ENCODE measurements around the gene NEDD8. TPM values are rescaled to one million over a fixed set of nuclear protein-coding genes. Genes with fewer than 3 reads are reported as not detected.
"Not testable (repeated sequence)": the region's sequence is repeated elsewhere in the genome, so short reads cannot be mapped to it uniquely, and the experiment has no call there.

Gene NEDD8
- total RNA-seq, 1 experiment from 2014 or later: 307 TPM

DNA sequence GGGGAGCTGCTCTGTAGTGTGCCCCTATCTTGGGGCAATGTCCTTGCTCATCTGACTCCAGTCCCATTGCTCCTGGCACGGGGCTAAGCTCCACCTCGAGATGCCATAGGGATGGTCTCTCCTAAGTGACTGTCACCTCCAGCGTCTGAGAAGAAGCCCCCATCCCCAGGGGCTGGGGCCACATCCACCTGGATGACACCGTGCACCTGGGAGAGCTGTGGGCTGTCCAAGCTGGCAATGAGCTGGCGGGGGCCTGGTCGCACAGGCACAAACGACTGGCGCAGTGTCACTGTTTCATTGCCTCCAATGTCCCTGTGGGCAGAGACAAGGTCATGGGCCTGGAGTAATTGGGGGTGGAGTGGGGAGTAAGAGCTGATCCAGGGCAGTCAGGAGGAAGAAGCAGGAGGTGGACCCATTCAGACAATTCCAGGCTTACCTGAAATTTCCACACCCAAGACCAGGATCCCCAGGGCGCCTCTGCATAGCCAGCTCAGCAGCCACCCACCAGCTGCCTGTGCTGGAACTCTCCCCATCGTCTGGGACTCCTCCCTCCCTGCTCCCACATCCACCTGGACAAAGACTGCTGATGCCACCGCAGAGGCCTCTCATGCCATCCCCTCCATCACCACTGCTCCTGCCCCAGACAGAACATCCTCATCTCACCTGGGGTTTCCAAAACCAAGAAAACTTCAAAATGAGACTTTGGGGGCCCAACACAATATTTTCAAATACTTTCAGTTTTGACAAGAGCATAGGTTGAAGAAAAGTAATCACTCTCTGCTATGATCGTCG lies 17.3 kb upstream of the NEDD8 start:
- DNase-seq (ENCODE audit: low read depth): no peak

DNA sequence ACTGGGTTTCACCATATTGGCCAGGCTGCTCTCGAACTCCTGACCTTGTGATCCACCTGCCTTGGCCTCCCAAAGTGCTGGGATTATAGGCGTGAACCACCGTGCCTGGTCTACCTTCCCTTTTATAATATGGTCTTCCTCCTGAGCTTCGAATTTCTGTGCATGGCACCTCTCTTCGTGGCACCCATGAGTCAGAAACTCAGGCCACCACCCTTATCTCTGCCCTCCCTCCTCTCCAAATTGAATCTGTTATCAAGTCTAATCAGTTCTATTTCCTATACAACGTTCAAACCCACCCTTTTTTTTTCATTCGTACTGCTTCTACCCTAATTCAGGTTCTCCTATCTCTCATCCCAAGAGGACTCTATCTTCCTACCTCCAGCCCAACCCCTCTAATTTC lies 15.3 kb upstream of the NEDD8 start:
- no peak for DNase-seq (ENCODE audit: low read depth)

DNA sequence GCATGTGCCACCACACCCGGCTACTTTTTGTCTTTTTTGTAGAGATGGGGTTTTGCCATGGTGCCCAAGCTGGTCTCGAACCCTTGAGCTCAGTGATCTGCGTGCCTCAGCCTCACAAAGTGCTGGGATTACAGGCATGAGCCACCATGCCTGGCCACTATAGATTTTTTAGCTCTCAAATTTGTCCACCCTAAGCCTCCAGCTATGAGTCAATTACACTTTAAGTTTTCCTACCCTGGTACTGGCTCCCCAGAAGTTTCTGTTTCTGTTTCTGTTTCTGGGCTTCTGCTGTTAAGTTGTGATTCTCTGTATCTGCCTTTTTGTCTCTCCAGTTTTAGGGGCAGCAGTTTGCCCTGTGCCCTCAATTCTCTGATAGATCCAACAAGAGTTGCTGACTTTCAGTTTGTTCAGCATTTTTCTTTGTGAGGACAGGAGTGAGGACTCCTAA lies 14.6 kb upstream of the NEDD8 start:
- DNase-seq (ENCODE audit: low read depth): peak; percentile 10

DNA sequence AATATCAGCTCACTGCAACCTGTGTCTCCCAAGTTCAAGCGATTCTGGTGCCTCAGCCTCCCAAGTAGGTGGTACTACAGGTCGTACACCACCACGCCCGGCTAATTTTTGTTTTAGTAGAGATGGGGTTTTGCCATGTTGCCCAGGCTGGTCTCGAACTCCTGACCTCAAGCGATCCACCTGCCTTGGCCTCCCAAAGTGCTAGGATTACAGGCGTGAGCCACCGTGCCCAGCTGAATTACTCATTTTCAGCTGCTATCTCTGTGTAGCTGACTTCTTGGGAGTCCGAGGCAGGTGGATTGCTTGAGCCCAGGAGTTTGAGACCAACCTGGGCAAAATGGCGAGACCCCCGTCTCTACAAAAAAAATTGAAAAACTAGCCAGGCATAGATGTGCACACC lies 13.2 kb upstream of the NEDD8 start:
- DNase-seq (ENCODE audit: low read depth): not testable (repeated sequence)

DNA sequence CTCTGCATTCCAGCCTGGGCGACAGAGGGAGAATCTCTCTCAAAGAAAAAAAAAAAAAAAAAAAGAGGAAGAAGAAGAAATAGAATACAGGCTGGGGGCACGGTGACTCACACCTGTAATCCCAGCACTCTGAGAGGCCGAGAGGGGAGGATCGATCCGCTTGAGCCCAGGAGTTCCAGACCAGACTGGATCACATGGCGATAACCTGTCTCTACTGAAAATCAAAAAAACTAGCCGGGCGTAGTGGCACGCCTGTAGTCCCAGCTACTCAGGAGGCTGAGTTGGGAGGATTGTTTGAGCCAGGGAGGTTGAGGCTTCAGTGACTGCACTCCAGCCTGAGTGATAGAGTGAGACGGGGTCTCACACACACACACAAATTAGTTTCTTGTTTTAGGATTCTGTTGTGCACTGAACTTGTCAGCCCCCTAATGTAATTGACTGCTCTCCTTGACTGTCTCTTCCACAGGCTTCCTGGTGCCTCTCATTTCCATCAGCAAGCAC lies 11.2 kb upstream of the NEDD8 start:
- DNase-seq (ENCODE audit: low read depth): peak; percentile 78

DNA sequence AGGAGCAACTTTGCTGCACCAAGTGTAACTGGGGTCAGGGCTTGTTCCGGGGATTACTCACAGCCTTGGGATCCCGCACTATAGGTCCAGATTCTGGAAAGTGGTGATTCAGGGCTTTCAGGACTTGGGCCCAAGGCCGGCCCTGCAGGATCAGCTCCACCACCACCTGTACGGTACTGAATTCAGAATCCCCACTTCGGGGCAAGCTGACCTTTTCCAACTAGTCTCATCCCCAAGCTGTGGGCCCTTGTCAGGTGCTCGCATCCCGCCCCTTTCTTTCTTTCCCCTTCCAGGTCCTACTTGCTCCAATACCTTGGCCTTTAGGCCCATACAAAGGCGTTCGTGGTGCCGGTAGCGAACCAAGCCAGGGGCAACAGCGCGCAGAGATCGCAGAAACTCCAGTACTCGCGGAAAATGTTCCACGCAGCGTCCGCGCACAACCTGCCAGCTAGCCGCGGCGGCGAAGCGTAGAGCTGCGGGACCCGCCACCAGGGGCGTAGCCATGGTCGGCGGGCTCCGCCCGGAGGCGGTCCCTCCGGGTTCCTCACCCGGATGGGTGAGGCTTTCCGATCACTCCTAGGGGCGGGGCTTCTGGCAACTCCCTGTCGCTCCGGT lies 9.8 kb upstream of the NEDD8 start:
- DNase-seq (ENCODE audit: low read depth): peak; percentile 56

DNA sequence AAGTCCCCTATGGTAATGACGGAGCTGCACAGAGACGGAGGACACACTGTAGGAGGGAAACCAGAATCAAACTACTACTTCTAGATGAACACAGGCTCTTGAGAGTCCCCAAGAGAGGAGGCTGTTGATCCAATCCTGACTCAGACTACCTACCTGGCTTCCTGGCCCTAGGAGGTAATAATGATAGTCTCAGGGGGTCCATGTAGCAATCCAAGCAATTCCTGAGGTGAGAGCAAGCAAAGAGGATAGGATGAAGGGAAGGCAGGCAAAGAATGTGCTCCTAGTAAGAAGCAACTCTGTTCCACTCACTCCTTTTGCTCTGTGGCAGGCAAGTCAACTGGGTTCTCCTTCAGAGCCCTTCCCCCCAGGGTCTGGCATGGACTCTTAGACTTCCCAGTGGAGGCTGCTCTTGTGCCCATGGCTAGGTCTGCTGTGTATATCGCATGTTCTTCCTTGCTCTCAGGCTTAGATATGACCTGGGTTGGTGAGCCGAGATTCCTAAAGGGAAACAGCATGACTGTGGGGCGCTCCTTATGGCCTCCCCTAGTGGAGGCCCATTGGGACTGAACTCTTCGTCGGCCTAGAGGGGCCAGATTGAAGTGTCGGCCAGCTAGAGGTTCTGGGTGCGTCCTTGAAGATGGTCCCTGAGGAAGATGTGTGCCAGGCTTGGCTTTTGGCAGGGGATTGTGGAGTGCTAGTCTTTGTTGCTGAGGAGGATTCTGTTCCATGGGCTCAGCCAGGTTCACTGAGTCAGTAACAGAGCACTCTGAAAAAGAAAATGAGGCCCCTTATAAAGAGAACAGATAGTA lies 8.1 kb upstream of the NEDD8 start:
- DNase-seq (ENCODE audit: low read depth): no peak

DNA sequence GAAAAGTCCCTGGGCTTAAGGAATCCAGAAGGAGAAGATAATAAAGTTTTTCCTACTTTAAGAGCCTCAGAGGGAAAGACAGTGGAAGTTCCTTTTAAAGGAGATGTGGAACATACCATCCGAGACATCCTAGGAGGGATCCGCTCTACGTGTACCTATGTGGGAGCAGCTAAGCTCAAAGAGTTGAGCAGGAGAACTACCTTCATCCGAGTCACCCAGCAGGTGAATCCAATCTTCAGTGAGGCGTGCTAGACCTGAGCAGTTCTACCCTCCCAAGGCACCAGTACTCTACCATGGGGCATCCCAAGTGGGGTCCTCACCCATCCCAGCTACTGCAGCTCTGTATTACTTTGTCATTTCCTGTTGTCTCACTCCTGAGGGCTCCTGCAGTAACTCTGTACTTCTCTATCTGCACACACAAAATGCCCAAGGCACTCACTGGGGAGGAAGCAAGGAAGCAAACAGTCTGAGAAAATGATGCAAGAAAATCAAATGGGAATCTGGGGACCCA lies 6.4 kb upstream of the NEDD8 start:
- DNase-seq (ENCODE audit: low read depth): peak; percentile 25

DNA sequence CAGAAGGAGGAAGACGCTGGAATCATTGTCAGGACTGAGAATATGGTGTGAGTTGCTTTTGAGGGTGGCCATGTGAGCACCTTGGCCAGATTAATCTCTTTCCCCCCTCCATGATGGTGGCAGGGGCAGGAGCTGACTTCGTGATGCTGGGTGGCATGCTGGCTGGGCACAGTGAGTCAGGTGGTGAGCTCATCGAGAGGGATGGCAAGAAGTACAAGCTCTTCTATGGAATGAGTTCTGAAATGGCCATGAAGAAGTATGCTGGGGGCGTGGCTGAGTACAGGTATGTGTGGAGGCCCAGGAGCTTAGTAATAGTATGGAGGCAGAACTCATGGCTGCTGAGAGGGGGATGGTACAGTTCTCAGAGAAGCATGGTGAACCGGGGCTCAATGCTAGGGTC lies 6.0 kb upstream of the NEDD8 start:
- peak; percentile 25 for DNase-seq (ENCODE audit: low read depth)

DNA sequence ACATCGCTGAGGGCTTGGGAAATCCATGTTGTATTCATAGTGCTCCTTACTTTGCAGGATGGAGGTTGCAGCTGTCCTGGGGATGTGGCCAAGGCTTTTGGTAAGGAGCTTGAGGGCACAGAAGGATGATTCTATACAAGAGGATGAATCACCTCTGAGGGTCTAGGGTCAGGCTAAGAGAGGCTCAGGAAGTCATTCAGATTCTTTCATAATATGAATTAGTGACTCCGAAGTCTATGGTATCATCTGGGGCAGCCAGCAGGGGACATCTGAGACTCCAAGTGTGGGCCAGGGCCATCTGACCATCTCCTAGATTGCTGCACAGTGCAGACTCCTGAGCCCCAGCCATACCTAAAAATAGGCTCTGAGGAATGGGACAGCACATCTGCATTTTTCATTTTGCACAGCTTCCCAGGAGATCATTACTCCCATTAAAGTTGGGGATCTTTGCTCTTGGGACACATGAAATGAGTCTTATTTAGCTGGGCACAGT lies 5.3 kb upstream of the NEDD8 start:
- DNase-seq (ENCODE audit: low read depth): no peak

DNA sequence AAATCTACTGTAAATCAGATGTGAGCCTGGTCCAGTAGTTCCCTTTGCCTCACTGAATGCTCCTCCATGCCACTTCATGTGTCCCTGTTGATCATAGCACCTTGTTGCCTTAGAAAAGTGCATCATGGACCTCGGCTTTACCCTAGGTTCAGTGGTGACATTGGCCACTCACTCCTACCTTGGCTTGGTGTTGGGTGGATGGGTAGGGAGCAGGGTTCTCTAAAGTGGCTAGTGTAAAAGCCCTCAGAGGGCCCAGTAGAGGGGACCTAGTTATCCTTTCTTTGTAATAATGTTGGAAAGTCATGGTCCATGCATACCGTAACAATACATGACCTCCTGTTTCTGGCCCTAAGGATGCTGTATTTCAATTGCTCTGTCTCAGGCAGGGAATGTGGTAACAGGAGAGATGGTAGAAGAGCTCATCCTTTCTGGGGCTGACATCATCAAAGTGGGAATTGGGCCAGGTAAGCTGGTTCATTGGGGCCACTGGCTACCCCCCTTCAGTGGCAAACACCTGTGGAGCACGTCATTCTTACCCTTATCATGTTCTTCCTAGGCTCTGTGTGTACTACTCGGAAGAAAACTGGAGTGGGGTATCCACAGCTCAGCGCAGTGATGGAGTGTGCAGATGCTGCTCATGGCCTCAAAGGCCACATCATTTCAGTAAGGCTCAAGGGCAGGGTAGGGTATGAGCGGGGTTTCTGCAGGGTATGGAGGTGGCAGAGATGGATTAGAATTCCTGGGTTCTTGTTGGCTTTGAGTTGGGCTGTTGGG lies 4.7 kb upstream of the NEDD8 start:
- DNase-seq (ENCODE audit: low read depth): no peak

DNA sequence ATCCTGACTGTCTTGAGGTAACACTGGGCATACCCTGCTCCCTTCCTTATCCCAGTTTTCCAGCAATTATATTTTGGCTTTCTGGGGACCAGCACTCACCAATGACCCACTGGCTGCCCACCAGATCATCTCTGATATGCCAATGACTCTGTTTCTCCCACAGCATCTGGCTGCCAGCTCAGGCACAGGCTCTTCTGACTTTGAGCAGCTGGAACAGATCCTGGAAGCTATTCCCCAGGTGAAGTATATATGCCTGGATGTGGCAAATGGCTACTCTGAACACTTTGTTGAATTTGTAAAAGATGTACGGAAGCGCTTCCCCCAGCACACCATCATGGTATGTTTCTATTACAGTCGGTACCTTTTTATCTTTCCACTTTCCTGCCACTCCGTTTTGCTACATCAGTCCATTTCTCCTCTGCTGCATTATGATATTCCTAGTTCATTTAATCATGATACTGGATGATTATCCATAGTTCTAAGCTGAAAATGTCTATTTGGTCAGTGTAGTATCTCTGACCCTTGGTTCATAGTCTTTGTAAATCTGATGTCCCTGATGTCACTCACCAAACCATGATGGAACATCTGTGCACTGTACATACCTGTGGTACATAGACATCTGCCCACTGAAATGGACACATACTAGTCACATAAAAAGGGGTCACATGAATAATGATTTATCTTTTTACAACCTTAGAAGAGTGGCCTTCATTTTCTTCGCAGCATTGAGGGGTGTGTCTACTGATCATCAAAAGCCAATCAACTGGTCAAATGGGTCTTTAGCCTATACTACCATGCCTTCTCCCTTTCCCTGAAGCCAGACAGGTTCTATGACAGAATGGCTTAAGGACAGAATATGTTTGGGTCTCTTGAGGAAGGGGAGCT lies 3.9 kb upstream of the NEDD8 start:
- DNase-seq (ENCODE audit: low read depth): no peak

DNA sequence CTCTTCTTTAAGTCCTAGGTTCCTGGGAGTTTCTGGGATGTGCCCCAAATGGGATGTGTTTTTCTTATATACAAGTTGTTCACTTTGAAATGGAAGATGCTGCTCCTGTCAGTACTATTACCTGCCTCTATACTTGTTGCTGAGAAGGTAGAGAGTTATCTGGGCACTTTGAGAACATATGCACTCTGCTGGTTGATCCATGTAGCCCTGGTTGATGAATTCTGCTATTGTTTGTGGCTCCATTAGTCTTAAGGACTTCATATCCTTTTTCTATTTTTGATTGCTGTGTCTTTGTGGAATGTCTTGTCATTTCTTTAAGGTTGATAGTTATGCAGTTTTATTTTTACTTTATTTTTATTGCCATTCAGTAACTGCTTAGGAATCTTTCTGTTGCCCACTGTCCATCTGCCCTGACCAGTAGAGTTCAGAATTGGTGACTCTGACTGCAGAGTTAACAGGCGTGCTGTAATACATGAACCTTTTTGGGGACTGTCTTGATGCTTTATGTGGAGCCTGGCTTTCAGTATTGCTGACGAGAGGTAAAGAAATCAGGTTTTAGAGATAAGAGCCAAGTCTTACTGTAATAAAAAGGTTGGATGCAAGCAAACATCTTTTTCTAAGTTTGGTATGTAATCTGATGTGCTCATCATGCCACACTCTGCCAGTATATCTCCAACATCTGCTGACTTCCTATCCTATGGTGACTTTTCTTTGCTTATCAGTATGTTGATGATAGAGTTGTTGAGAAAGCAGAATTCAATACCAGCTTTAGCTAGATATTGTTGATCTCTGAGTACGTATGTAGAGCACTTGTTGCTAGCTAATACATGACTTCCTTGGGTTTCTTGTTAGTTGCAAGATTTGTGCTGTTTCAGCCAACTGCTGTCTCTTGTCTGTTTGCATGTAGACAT lies 2.2 kb upstream of the NEDD8 start:
- no peak for DNase-seq (ENCODE audit: low read depth)

DNA sequence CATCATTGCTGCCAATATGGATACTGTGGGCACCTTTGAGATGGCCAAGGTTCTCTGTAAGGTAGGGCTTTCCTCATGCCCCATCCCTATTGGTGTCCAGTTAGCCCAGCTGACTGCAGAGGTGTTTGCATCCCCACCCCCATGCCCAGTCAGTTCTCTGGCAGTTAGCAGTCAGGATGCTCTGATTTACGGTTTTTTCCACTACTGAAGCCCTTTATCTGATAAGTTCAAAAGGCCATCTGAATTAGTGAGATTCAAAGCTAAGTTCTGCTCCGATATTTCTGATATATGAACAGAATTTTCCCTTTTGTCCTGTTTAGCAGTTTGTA lies 1.3 kb upstream of the NEDD8 start:
- DNase-seq (ENCODE audit: low read depth): no peak

DNA sequence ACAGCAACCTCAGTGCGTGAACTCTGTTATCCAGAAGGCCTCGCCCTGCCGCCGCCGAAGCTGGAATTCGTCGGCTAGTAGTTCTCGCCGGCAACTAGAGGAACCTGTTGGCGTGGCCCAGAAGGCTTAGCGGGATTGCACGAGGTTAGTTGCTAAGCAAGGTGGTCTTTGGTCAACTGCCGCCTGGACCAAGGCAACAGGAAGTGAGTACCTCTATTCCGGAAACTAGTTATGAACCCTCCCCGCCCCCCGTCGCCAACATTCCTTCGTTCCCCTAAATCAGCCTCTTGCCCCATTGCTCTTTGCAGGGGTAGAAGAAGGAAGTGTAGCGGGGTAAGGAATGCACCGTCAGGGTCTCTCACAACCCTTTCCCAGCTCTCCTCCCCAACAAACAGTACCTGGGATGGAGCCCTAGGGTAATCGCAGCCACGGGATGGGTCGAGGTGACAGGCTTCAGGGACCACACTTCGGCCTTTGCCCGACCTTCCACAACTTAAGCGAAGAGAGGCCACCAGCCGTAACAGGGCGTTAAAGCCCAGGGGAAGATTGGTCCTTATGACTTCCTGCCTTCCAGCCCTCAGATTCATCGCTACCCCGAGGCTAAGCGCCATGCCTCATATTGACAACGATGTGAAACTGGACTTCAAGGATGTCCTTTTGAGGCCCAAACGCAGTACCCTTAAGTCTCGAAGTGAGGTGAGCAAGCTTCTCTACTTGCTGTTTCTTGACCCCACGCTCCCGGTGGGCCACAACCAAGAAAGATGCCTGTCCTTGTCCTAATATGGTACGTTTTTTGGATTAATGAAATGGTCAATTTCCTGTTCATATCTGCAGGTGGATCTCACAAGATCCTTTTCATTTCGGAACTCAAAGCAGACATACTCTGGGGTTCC lies 724 bp upstream of the NEDD8 start, which contains the start of gene GMPR2:
GMPR2 (plus strand) TSS at position 285 of the 893 bp plus-strand sequence; CDS start at position 610, 325 bp downstream.
- no peak for DNase-seq (ENCODE audit: low read depth)

DNA sequence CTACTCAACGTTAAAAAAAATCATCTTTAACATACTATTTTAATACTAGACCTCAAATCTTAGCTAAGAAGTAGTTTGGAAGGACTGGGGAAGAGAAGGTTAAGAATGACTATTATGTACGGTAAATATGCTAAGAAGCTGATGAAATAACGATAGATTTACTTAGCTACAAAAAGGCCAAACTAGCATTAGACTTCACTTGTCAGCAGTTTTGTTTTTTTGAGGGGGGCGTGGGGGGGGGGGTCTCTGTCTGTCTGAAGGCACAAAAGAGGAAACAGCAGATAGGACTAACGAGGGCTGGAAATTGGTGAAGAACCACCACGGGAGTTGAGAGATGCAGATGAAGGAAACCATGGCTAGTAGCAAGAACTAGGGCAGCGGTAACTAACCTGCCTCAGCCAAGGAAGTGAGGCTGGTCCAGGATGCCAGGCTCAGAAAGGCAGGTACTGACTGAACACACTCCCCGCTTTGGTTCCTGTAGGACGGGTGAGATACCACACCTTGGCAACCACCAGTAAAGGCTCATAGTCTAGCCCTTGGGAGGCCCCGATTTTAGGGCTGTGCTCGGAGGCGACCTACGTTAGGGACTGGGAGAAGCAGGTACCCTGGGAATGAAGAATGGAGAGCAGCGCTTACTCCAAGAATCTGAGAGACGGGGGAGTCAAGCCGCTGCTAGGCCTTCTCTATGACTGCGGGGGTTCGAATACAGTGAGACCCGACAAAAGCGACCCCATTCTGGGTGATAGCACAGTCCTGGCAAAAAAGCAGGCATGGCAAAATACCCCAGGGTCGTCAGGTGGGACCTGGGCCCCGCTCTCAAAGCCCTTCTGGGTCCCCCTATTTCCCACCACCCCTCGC lies 675 bp downstream of the NEDD8 start:
- no peak for DNase-seq (ENCODE audit: low read depth)

DNA sequence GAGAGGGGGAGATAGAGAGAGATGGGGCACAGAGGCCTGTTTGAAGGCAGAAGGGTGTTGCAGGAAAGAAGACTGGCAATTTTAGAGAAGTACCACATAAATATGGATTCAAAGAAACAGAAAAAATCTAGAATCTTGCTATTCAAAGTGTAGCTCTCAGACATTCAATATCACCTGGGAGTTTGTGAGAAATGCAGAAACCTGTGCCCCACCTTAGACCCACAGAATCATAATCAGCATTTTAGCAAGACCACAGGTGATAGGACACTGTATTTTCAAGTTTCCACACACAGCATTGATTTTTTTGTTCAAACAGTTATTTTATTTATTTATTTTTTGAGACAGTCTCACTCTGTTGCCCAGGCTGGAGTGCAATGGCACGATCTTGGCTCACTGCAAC lies 3.3 kb downstream of the NEDD8 start:
- DNase-seq (ENCODE audit: low read depth): no peak

Measured in HT1080 (cell line).